ES-I3 (cell line): Measurements from ENCODE around the gene UQCRC1.

ENCODE experiments used
- H3K36me3 ChIP-seq: 2 replicates; pipeline ENCODE4 v1.6.1; 2013; ENCODE audit warnings: mild to moderate bottlenecking, low read length, control low read depth, moderate library complexity; ENCODE audit not compliant: insufficient read depth
- H3K4me1 ChIP-seq: 2 replicates; pipeline ENCODE4 v1.6.1; 2013; ENCODE audit warnings: mild to moderate bottlenecking, control low read depth, low read length; ENCODE audit not compliant: insufficient read depth
- H3K9ac ChIP-seq: 2 replicates; pipeline ENCODE4 v1.6.1; 2013; ENCODE audit warnings: low read depth, mild to moderate bottlenecking, low read length, moderate library complexity
- H3K9me3 ChIP-seq: 2 replicates; pipeline ENCODE4 v1.6.1; 2013; ENCODE audit warnings: mild to moderate bottlenecking, low read length, moderate library complexity; ENCODE audit not compliant: control insufficient read depth, insufficient read depth

UQCRC1 gene

DNA sequence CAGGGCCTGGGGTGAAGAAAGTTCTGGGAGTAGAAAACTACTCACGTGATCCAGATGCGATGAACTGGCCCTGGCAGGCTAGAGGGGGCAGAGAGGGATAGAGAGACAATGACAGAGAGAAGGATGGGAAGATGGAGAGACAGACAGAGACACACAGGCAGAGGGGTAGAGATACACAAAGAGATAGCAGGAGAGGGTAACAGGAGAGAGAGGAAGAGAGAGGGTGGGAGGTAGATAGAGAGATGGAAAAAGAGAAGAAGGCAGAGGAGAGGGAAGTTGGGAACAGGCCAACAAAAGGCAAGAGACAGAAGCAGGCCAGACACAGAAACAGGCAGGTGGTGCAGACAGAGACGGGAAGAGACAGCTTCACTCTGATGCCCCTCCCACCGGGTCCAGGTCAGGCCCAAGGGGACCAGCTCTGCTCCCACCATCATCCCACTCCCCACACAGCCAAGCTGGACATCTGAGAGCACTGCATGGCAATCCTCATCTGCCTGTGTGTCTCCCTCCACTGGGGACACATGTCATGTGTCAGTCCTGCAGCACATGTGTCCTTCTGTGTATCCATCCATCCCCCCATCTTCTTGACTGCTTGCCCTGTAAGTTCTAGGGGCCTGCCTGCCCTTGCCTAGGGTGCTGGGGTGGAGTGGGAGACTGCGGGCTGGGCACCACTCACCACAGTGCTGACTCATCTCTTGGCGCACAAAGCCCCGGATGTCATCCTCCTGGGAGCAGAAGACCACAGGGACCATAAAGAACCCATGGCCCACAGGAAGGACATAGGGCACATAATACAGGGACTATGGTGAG lies 43.6 kb downstream of the UQCRC1 start:
- H3K9ac ChIP-seq, result no peak overlapping the region
- H3K36me3 ChIP-seq, result 0 out of 2 replicates have a peak, but pooled peaks cover 3% of the 10 kb centered on the region
- no peaks in the 10 kb centered on the region for H3K9me3 ChIP-seq
- peaks cover 12% of the 10 kb centered on the region for H3K4me1 ChIP-seq

DNA sequence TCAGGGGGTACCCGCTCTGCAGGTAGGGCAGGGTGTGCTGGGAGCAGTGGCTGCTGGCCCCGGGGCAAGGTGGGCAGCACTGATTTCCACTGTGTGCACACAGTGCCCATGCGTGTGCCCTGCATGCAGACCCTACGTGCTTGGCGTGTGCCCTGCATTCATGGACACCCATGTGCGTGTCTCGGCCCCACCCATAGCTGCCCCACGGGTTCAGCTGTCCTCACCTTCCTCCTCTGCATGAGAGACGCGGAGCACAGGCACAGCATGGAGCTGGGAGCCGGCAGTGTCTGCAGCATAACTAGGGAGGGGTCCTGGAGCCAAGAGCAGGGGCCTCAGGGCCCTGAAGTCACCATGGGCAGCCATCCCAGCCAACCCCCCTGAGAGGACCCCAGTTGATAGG lies 44.3 kb downstream of the UQCRC1 start:
- Histone ChIP-seq H3K9me3 (no peaks in the 10 kb centered on the region), H3K9ac (no peak overlapping the region), H3K4me1 (peaks cover 18% of the 10 kb centered on the region), H3K36me3 (0 out of 2 replicates have a peak, but pooled peaks cover 3% of the 10 kb centered on the region)

DNA sequence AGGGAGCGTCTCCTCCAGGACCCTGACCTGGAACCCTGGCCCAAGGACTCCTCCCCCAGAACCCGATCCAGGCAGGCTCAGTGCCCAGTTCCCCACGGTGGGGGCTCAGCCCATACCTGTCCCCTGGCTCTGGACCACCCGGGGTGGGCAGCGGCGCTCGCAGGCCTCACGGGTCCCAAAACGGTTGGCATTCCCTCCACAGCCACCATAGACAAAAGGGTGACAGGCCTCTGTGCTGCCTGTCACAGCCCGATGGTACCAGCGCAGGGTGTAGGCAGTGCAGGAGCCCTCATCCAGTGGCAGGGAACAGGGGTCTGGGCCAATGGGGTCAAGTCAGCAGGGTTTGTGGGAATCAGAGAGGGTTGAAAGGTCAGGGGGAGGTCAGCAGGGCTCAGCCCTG lies 44.8 kb downstream of the UQCRC1 start:
- no peak overlapping the region for H3K9ac ChIP-seq
- H3K36me3 ChIP-seq, result 0 out of 2 replicates have a peak, but pooled peaks cover 3% of the 10 kb centered on the region
- H3K9me3 ChIP-seq, result no peaks in the 10 kb centered on the region
- H3K4me1 ChIP-seq, result peaks cover 18% of the 10 kb centered on the region

DNA sequence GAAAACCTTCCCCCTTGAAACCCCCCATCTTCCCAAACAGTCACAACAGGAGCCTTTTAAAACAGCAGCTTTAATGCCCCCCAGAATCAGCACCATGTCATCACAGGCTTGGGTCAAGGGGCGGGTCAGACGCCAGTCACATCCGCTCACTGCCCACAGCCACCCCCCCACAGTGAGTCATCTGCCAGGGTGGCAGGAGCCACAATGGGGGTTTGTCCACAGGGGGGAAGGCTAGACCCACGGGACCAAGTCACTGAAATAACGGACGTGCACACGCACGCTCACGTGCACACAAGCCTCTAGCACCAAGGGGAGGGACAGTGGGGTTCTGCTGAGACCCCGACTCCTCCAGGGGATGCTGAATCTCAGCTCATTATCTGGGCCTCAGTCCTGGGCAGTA lies 45.4 kb downstream of the UQCRC1 start:
- no peak overlapping the region for H3K9ac ChIP-seq
- no peaks in the 10 kb centered on the region for H3K9me3 ChIP-seq
- H3K36me3 ChIP-seq, result 0 out of 2 replicates have a peak, but pooled peaks cover 3% of the 10 kb centered on the region
- peaks cover 18% of the 10 kb centered on the region for H3K4me1 ChIP-seq

DNA sequence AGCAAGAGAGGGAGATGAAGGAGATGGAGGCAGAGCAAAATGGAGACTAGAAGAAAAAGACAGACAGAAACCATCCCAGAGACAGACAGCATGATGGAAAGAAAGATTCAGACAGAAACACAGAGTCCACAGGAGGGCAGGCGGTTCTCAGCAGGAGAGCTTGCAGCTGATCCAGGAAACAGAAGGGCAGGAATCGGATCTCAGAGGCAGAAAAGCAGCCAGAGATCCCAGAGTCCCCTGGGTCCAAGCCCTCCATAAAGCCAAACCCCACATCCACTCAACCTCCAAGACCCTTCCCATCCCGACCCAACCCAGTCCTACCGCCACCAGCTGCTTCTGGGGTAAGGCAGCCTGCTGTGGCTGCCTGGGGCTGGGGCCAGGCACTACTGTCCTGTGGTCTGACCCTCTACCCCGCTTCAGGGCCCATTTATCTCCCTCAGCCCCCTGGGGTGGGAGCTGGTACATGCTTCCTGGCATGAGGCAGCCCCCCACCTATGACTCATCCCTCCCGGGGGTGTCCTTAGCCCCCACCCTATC lies 46.0 kb downstream of the UQCRC1 start, which contains the start of gene UCN2:
Gene UCN2, minus strand, starts transcription at position 400 of the 537 bp plus-strand sequence. CDS start 657 bp downstream, outside the sequence.
- peaks cover 20% of the 10 kb centered on the region for H3K4me1 ChIP-seq
- H3K9me3 ChIP-seq, result no peaks in the 10 kb centered on the region
- 0 out of 2 replicates have a peak, but pooled peaks cover 3% of the 10 kb centered on the region for H3K36me3 ChIP-seq
- H3K9ac ChIP-seq, result no peak within 1 kb of the TSS

DNA sequence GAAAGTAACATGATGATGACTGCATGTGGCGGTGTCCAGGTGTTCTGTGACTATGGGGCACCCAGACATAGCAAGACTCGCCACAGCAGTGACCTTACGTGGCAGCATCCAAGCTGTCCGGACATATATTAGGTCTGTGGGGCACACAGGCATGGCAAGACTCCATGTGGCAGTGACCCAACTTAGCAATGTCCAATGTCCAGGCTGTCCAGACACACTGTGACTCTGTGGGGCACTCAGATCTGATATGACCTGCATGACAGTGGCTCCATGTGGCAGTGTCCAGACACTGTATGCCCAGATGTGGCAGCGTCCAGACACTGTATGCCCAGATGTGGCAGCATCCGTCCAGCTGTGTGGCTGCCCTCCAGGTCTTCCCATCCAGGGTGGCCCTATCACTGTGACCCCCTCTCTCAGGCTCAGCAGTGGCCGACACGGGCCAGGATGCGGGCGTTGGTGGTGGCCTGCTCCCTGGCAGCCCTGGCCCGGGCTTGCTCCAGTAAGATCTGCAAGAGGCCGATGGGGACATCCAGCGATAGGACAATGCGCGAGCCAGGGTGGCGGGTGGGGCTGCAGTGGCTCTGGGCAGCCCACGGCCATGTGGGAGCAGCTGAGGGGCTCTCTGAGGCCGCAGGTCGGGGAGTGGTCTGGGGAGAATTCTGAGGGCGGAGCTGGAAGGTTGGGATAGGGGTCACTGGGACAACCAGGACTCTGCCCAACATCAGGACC lies 46.9 kb downstream of the UQCRC1 start:
- Histone ChIP-seq H3K9me3 (no peaks in the 10 kb centered on the region), H3K9ac (no peak overlapping the region), H3K4me1 (peaks cover 22% of the 10 kb centered on the region), H3K36me3 (0 out of 2 replicates have a peak, but pooled peaks cover 3% of the 10 kb centered on the region)

DNA sequence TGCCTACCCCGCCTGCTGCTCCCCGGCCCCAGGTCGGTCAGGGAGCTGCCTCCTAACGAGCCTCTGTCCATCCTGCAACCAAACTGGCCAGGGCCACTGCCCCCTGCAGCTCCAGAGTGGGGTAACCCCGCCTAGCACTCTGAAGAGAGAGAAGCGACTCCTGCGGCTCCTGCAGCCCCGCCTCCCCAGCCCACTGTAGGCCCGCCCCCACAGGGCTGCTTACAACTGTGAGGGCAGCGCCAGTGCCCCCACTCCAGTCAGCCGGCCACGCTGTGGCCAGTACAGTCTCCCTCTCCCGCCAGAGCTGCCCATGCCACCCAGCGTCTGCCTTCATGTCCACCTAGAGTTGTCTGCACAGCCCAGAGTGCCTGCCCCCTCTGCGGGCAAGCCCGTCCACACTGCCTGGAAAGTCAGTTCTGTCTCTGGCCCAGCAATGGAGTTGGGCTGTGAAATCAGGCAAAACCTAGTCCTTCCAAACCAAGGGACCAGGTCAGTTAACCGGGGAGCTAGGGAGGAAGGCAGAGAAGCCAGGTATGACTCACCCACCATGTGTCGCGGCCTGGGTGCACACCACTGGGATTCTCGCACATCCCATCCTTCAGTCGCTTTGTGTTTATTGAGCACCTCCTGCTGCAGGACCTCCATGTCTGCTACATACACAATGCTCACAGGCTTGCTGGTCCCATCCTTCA lies 48.3 kb downstream of the UQCRC1 start:
- Histone ChIP-seq H3K9me3 (no peaks in the 10 kb centered on the region), H3K9ac (no peak overlapping the region), H3K36me3 (0 out of 2 replicates have a peak, but pooled peaks cover 3% of the 10 kb centered on the region), H3K4me1 (peaks cover 22% of the 10 kb centered on the region)

DNA sequence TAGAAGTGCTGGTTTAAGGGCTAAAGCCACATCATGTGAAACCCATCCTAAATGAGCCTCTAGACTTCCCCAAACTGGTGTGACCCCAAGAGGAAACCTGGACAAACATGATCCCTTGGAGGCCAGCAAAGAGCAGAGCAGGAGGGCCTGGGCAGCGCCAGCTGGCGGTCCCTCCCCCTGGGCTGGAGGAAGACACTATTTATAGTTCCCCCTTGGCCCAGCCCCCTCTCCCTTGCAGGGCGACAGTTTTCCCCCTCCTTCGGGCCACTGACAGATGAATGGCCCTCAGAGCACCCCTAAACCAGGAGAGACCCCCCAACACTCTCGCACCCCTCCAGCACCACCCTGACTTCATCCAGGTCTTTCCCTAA lies 48.8 kb downstream of the UQCRC1 start:
- H3K9ac ChIP-seq, result no peak overlapping the region

DNA sequence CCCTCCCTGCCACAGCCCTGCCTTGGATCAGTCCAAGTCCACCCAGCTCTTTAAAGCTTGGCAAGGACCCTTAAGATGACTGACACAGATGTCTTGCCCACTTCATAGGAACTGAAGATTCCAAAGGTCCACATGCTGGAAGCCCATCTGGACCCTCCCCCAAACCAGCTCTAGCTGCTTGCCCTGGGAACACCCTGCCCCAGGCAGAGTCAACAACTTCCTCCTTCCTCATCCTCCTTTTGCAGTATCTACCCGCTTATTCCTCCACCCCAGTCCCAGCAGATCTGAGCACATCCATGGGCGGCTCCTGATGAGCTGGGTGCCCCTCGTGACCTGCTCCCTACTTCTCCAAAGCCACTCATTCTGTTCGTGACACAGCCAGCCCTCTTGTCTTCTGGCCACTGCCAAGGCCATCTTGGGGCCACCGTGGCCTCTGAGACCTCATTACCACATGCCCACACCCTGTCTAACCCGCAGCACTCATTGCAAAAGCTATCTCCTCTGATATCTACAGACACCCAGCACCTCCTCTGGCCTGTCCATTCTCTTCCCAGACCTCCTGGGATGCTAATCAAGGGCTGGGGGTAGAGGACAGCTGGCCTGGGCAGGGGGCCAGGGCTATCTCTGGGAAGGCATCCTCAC lies 50.8 kb downstream of the UQCRC1 start:
- Histone ChIP-seq H3K36me3 (no peaks in the 10 kb centered on the region), H3K9ac (no peak overlapping the region), H3K9me3 (no peaks in the 10 kb centered on the region), H3K4me1 (peaks cover 25% of the 10 kb centered on the region)

More for the DNA sequence above, 48.8 kb downstream of the UQCRC1 start:
- peaks cover 22% of the 10 kb centered on the region for H3K4me1 ChIP-seq
- H3K36me3 ChIP-seq, result 0 out of 2 replicates have a peak, but pooled peaks cover 3% of the 10 kb centered on the region
- no peaks in the 10 kb centered on the region for H3K9me3 ChIP-seq

DNA sequence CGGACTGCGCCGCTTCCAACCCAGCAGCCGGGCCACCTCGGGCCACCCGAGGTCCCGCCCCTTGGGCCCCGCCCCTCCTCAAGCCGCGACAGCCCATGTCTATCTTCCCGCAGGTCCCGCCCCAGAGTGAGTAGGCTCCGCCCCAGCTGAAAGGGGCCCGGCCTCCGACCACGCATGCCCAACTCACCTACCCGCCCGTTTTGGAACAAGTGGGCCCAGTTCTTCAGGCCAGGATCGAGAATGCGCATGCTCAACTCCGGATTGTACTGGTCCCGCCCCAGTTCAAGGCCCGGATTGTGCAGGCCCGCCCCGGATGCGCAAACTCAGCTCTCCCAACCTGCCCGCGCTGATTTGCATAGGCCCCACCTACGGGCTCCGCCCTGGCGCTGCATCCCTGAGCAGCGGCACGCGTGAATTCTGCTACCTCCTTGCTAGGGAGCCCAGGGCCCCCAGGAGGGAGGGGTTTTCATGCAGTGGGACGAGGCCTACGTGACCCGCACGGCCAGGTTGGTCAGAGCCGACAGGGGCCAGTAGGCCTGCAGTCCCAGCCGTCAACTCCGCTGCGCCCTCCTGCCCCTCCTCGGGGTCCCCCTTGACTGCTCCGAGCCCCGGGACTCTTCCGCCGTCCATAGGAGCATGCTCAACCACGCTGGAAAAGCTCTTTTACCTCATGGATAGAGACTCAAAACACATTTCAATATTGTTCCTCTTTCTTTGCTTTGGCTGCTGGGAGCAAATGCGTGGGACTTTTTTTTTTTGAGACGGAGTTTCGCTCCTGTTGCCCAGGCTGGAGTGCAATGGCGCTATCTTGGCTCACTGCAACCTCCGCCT lies 52.4 kb downstream of the UQCRC1 start, which contains the start of gene PFKFB4:
Gene PFKFB4, minus strand, starts transcription at position 8 of the 831 bp plus-strand sequence. CDS start 26 bp downstream, outside the sequence.
- H3K36me3 ChIP-seq, result no peaks in the 10 kb centered on the region
- H3K9me3 ChIP-seq, result no peaks in the 10 kb centered on the region
- H3K9ac ChIP-seq, result peak within 1 kb of the TSS; percentile 61
- peaks cover 23% of the 10 kb centered on the region for H3K4me1 ChIP-seq

DNA sequence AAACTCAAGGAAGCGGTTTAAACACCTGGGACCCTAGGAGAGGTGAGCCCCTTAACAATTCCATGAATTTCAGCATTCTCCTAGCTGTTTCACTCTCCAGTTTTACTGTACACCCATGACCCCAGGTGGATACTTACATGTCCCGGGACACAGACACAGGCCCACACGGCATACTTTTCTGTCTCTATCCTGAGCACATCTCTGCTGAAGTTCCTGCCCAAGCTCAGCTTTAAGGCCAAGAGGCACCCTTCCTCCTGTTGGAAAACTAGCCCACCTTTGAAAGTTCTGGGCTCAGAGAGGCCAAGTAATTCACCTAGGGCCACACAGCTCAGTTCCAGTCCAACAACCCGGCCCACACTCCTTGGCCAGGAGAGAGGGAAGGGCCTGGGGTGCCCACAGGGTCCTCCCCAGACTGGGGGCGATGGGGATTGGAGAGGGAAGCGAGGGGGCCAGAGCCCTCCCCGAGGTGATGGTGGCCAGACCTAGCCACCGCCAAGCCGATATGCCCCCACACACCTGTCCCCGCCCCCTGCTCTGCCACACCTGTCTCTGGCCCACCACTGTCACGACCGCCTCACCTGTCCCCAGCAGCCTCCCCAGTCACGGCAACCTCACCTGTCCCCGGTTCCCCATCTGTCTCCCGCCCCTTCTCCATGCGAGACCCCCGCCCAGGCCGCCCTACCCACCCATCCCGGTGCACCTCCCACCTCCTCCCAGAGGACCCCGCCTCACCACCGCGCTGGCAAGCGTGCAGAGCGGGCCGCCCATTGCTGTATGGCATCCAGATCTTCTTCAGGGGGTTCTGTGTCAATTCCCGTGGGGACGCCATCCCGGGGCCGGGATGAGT lies 53.3 kb downstream of the UQCRC1 start:
- H3K4me1 ChIP-seq, result peaks cover 17% of the 10 kb centered on the region
- H3K36me3 ChIP-seq, result no peaks in the 10 kb centered on the region
- no peaks in the 10 kb centered on the region for H3K9me3 ChIP-seq
- H3K9ac ChIP-seq, result peak overlapping the region; percentile 61; the same call in 1 of the 2 replicates

DNA sequence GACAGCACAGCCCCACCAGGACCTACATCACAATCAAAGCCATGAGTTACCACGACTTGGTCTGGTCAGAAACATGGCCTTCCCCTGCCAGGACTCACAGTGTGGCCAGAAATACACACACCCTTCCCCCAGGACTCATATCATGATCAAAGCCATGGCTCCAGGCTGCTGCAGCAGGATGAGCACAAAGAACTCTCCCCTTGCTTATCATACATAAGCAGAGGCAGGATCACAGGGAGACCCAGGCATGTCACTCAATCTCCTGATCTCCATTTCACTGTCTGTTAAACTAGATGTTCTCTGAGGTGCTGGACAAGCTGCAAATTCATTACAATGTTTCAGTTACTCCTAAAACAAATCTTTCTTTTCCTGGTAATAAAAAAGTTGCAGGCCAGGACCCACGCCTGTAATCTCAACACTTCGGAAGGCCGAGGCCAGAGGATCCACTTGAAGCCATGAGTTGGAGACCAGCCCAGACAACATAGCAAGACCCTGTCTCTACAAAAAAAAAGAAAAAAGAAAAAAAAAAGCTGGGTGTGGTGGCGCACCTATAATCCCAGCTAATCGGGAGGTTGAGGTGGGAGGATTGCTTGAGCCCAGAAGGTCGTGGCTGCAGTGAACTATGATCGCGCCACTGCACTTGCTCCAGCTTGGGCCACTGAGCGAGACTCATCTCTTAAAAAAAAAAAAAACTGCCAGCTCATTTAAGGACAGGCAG lies 54.1 kb downstream of the UQCRC1 start:
- Histone ChIP-seq H3K36me3 (no peaks in the 10 kb centered on the region), H3K9me3 (no peaks in the 10 kb centered on the region), H3K9ac (peak overlapping the region; percentile 61; the same call in 1 of the 2 replicates), H3K4me1 (peaks cover 13% of the 10 kb centered on the region)
